Stimulated activated CD4-positive, alpha-beta T cell treated with anti-CD3 and anti-CD28 coated beads, Interleukin-12 subunit alpha, Interleukin-12 subunit beta, amount 100 ng/mL, for 24 hours (primary cell): ENCODE results near the gene ALKBH7.
A peak's percentile ranks its signal among the peaks of the same experiment; 100 is the strongest.
"Not testable (repeated sequence)": the region's sequence is repeated elsewhere in the genome, so short reads cannot be mapped to it uniquely, and the experiment has no call there.

ENCODE experiments used
- DNase-seq, 2 experiments: peaks; one replicate each; pipeline ENCODE4 v3.0.0-alpha.2; 2020; ENCODE audit warnings: low read depth in 2 of 2

ALKBH7 gene

DNA sequence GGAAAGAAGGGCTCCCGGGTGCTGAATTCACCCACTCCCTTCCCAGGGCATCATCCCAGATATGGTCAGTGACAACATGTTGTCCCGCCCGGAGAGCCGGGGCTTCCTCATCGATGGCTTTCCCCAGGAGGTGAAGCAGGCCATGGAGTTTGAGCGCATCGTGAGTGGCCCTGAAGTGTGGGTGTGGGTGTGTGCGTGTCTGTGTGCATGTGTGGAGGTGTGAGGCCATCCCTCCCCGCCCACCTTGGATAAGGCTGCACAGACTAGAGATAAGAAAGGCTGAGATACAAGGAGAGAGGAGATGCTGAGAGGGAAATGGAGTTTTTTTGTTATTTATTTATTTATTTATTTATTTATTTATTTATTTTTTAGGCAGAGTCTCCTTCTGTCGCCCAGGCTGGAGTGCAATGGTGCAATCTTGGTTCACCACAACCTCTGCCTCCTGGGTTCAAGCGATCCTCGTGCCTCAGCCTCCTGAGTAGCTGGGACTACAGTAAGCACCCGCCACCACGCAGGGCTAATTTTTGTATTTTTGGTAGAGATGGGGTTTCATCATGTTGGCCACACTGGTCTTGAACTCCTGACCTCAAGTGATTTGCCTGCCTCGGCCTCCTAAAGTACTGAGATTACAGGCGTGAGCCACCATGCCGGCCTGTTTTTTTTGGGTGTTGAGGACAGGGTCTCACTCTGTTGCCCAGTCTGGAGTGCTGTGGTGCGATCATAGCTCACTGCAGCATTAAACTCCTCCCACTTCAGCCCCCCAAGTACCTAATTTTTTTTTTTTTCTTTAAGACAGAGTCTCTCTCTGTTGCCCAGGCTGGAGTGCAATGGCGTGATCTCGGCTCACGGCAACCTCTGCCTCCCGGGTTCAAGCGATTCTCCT lies 27.7 kb downstream of the ALKBH7 start:
- not testable (repeated sequence) for DNase-seq

DNA sequence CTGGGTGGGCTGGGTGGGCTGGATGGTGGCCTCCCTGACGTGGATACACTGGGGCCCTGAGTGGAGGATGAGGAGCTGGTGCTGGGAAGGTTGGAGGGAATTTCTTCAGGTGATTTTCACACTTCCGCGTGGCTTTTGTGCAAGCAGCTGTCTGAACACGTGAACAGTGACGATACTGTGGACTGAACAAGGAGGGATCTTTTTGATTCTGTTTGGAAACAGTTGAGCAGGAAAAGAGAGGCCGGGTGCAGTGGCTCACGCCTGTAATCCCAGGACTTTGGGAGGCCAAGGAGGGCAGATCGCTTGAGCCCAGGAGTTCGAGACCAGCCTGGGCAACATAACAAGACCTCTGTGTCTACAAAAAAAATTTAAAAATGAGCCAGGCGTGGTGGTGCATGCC lies 29.5 kb downstream of the ALKBH7 start:
- no peak for DNase-seq

DNA sequence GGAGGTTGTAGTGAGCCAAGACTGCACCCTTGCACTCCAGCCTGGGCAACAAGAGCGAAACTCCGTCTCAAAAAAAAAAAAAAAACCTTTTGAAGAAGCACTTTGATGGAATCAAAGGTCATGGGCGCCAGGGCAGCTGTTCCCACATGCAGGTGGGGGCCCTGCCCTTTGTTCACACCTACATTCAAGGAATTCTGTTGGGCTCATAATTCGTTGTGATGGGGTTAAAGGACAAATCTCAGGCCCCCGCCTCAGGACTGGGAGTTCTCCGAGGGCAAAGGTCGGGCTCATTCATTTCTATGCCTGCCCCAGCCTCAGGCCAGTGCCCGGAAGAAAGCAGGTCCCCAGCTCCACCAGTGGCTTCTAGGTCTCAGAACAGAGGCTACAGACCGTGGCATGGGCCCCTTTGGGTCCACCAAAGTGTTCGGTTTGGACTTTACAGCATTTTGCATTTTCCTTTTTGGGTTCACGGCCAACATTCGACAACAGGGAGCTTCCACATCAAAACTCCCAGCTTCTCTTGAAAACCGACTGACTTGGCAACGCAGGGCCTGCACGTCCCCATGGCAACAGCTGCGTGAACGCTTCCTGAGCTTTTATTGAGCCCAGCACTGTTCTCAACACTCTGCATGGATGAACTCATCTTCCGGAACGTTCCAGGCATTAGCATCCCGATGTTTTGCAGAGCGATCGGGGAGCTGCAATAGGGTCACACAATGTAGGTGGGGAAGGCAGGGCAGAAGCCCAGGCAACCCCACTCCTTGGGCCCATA lies 30.4 kb downstream of the ALKBH7 start:
- no peak for DNase-seq

DNA sequence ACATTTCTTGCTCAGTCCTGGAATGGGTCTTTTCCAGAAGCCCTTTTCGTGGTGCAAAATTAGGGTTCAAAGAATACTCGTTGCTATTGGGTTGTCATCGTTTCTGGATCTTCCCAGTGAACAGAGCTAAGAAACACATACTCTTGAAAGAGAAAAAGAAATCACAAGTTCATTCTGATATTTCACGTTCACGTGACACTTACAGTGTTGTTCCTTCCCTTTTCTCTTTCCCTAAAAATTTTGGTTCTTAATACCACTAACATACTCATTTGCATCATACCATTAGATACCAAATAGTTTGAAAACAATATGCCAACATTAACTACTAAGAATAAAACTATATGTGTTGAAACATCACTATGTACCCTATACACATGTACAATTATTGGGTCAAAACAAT lies 33.8 kb downstream of the ALKBH7 start:
- DNase-seq: no peak

DNA sequence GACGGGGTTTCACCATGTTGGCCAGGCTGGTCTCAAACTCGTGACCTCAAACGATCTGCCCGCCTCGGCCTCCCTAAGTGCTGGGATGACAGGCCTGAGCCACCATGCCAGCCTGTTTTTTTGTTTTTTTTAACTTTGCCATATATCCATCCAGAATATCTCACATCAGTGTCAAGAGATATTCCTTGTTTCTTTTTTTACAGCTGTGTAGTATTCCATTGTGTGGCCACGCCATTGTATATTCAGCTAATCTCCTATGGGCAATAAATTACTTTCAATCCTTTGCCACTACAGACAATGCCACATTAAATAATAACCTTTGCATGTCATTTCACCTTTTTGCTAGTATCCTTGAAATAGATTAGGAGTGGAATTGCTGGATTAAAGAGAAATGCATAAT lies 36.8 kb downstream of the ALKBH7 start:
- DNase-seq: no peak

DNA sequence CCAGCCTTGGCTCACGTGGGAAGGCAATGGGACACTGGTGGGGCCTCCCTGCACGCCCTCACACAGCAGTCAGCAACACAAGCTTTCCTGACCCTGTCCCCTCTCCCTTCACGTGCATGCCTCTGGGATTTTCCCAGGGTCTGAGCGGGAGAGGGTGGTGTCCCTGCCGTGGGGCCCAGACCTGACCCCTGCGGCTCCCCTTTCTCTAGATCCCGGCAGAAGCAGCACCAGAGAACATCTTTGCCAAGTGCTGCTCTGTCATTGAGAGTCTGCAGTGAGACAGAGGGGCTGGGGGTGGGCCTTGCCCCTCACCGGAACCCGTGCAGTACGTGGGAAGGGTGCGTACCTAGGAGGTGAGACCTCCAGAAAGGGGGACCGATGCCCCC lies 39.5 kb downstream of the ALKBH7 start:
- no peak for DNase-seq

DNA sequence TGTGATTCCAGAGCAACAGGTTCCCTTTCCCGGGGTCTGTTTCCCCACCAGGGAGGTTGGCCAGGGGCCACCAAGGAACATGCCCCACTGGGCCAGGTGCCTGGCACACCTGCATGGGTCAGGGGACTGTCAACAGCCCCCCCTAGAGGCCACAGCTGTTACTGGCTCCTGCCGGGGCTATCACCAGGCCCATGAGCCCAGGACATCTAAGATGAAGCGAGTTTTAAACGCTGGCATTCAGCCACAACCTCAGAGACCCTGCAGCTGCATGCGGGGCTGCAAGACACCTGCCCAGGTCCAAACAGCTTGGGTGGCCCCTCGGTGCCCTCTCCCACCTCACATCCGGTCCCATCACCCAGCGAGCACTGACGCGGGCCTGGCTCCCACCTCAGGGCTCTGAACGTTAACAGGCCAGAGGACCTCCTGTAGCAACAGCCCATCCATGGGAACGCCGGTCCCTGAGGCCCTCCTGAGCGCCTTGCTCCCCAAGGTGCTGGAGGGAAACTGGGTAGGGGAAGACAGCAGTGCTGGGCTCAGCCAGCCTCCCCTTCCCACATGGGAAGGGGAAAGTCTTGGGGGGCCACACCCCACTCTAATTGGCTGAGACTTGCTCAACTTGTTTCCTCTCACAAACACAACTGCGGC lies 40.0 kb downstream of the ALKBH7 start:
- peak in 1 of 2 experiments; percentile 41 for DNase-seq

DNA sequence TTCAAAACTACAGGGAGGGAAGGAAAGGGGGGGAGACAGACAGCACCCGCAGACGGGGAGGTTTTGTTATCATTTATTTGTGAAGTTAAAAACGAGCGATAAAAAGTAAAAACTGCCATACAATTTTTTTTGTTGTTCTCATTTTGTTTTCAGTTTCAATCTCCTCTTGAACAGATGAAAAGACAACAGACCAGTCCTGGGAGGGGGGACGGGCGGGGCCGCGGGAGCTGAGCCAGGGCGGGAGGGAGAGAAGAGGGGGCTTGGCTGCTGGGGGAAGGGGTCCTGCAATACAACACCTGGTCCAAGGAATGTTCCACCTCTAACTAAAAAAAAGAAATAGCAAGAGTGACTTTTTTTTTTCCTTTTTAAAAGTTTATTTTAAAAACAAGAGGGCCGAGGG lies 40.7 kb downstream of the ALKBH7 start:
- DNase-seq: no peak

DNA sequence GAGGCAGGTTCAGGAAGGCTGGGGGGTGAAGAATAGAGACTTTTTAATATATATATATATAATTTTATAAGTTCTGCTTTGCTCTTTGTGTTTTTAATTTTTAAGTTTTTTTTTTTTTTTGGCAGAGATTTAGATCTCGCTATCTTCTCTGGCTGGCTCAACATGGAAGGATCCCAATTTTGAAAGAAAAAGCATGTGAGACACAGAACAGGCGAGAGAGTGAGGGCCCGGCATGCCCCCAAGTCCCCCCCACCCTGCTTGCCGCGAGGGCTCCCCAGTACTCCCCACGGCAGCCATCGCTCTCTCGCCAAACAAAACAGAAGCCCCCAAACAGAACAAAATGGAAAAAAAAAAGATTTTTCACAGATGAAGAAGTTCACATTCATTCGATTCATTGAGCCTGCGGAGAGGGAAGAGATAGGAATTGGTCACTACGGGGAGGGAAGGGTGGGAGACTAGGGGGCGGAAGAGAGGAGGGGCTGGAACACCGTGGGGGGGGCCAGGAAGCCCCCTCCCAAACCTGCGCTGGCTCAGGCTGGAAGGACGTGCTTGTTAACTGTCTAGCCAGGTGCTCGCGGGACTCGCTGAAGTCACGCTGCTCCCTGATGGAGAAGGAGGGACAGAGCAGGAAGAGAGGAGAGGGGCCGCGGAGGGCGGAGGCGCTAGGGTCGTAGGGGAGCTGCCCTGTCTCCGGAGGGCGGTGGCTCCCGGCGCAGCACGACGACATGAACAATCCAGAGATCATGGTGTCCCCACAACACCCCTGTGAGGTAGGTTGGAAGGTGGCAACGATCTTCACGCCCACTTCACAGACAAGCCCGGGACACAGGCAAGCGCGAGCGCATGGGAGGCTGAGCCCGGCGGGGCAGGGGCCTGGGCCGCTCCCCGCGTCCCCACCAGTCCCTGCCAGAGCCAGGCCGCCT lies 41.4 kb downstream of the ALKBH7 start:
- DNase-seq: no peak

DNA sequence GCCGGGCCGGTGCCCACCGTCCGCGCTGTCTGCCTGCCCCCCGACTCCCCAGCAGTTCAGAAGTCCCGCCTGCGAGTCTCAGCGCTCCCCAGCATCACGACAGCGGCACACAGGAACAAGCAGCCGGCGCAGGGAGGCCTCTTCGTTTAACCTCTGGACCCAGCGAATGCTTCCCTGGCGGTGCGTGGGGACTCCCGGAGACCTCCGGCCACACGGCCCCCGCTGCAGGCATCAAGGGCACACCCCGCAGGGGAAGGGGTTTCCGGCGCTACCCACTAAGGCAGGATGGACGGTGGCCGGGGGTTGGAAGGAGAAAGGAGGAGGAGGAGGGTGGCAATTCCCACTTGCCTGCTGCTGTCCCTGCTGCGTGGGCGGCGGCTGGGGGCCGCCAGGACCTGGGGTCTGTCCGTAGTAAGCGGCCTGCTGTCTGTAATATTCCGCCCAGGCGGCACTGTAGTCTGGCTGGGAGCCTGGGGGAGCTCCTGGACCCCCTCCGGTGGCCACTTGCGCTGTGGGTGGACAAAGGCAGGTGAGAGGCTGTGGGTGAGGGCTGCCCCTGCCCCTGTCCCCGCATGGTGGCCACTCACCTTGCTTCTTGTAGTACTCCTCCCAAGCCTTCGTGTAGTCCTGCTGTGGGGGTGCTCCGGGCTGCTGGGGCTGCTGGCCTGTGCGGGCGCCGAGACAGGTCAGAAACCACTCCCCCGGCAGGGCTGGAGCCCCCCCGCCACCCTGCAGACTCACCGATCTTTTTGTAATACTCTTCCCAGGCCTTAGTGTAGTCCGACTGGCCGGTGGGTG lies 42.4 kb downstream of the ALKBH7 start:
- DNase-seq: no peak

DNA sequence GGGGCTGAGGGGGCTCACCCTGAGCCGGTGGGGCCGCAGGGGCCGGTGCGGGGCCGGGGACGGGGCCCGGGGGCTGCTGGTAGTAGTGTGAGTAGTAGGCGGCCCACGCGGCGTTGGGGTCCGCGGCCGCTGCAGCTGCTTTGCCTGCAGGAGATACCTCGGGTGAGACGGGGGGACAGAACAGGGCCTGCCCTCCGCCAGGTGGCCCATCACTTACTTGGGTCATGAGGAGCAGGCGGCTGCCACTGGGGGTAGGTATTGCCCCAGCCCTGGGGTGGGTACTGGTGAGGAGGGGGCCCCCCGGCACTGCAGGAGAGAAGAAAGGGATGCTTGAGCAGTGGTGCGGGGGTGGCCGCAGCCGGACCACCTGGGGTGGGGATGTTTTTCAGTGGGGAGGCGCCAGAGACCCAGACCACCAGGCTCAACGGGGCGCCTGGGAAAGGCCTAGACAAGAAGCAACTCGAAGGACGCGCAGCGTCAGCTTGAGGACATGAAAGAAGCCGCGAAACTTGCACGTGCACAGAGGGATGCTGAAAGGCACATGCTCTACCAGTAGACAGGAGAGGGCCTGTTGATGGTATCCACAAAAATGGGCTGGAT lies 43.1 kb downstream of the ALKBH7 start:
- DNase-seq: no peak

DNA sequence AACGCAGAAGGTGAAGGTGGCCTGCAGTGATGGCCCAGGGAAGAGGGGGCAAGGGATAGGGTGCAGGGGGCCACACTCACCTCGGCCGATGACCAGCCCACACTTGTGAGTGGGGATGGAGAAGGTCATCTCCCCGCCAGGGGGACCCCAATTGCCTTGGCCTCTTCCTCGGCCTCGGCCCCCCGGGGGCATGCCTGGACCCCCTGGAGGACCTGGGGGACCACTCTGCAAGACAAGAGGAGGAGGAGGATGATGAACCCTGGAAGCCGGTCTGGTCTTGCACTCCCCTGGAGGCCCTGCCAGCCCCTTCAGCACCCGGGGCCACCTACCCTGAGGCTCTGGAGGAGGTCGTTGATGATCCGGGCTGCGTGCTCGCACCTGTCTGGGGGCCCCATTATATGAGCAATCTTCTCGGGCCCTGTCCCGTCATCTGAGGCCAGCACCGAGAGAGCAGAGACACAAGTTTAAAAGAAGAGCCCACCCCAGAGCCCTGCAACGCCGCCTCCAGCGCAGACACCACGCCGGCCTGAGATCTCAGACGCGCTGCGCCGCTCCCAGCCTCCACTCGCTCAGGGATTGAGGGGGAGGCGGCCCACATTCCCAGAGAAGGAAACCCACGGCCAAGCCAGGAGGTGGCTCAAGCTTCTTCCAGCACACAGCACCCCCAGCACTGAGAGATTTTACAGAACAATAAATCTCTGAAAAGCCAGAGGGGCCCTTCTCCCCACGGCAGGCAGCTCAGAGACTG lies 44.2 kb downstream of the ALKBH7 start:
- DNase-seq: no peak

DNA sequence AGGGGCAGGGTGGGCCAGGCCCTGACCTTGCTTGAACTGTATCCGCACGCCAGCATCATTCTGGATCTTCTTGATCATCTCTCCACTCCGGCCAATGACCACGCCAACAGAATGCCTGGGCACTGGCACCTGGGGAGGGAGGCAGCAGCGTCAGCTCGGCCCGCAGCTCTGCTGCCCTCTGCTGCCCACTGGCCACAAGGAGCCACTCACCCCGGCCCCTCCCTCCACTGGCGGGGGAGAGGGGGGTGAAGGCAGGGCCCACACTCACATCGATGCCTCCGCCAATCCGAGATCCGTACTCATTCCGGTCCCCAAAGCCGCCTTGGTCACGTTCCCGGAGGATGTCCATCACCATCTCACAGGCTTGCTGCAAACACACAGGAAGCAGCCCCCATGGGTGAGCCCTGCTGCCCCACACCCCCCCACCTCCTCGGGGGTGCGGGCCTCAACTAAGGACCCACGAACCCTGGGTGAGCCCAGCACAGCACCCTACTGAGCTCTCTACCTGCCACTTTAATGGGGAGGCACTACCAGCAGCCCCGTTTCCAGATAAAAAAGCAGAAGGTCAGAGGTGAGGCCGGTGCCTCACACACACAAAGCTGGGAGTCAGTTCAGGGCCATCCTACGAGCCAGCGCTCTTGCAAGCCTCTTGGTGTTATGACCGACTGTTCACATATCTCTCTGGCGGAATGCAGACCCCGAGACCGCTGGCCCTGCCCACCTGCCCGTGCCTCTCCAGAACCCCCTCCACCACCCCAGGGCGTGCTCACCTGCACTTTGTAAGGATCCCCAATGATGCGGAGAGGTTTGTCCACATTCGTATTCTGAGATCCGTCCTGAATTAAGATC lies 45.3 kb downstream of the ALKBH7 start:
- no peak for DNase-seq

DNA sequence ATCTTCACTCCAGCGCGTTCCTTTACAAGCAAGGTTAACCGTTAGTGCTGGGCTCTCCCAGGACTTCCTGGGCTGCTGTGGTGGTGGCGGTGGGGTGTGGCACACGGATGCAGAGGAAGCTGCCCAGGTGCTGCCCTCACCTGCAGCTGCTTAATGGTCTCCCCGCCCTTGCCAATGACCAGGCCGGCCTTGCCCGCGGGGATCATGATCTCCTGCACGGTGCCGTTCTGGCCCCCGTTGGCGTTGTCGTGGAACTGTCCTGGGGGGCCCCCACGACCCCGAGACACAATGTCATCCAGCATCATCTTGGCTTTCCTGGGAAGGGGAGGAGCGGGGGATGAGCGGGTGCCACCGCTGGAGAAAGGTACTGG lies 46.0 kb downstream of the ALKBH7 start:
- no peak for DNase-seq

DNA sequence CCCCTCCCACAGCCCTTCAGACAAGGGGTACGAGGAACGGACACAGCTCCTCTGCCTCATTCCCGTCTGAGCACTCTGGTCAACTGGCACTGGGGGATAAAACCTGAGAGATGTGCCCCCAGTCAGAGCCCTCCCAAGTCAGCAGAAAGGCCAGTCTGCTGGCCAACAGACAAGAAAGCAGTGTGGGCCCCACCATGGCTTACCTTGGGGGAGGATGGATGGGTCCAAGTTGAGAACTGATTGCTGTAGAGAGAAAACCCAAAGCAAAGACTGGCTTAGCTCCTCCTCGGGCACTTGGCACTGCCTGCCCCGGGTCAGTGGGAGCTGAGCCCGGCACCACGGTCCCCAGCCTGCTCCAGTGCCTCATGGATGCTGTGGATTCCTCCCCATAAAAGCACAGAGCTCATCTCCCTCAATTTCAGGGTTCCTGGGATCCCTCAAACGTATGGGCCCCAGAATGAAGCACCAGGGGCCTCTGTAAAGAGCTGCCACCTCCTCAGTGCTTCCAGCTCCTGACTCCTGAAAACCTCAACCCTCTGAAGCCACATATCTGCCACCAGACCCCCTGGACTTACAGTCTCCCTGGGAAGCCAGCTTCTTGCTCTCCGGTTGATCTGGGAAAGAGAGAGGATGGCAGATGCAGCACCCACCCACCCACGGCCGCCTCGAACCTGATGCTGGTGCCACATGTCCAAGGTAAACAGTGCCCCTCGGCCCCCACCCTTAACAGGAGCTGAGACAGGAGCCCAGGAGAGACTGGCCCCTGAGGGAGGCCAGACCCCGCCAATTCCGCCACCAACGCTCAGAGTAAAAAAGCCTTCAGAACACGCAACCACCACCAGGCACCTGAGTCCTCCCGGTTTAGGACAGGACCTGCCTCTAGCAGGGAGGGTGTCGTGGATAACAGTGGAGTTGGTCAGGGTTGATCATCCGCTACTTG lies 48.8 kb downstream of the ALKBH7 start:
- no peak for DNase-seq

DNA sequence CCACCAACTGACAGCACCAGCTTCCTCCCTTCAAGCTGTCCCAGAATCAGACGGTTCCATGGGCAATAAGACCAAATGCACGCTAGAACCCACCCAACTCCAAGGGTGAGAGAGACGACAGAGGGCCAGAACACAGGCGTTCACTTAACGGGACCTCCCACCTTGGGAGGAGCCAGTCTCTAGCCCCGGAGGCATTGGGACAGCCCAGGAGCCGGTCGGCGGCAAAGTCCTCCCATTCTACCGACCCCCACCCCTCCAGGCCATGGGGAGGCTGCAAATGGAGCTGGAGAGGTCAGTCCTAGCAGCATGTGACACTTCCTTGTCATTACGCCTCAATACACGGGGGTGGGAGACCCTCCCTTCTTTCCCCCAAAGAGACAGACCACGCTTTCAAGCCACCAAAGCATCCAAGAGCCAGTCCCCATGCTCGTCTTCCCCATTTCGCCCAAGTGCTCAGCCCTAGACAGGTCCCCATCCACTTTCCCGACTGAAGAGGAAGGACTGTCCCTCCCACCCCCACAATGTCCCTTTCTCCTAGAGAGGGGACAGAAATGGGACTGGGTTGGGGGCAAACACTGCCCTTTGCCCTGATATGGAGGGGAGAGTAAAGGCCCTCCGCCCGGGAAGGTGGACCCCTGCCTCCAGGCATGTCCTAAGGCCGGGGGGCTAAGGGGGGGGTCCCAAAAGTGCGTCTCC lies 51.1 kb downstream of the ALKBH7 start:
- DNase-seq: peak in 1 of 2 experiments; percentile 38
